ENCODE data around the gene CETP. TPM values are rescaled to one million over a fixed set of nuclear protein-coding genes. Genes with fewer than 3 reads are reported as not detected.
A peak's percentile ranks its signal among the peaks of the same experiment; 100 is the strongest.

CETP gene
- total and polyA plus RNA-seq, 2 of the 13 experiments (the other 11 are each of a cell fraction or from before 2014, with no cell fraction given), result 0.31 to 9.8 TPM

GRCh38 chr16:56939801-56940200 lies 21.9 kb upstream of the CETP start:
- peaks cover 48 to 94% of the 10 kb centered on the region in 2 experiments for H3K36me3 ChIP-seq (replicated peaks in 1 of 2; ENCODE audit: control insufficient read depth in 1 of 2, insufficient read depth in 2 of 2, low read length in 2 of 2)
- peaks cover 38% of the 10 kb centered on the region for H3K79me2 ChIP-seq (ENCODE audit: insufficient read depth, low read length)
- peak; percentile 61 for TF ChIP-seq RBM22 (optimal IDR thresholded peaks at IDR 0.05; ENCODE audit: low read length)
- TF ChIP-seq RBFOX2 (IDR thresholded peaks at IDR 0.05; ENCODE audit: low read depth, low read length), result peak; percentile 62; the same call in 1 of the 2 replicates
- TF ChIP-seq, protein P1, sequence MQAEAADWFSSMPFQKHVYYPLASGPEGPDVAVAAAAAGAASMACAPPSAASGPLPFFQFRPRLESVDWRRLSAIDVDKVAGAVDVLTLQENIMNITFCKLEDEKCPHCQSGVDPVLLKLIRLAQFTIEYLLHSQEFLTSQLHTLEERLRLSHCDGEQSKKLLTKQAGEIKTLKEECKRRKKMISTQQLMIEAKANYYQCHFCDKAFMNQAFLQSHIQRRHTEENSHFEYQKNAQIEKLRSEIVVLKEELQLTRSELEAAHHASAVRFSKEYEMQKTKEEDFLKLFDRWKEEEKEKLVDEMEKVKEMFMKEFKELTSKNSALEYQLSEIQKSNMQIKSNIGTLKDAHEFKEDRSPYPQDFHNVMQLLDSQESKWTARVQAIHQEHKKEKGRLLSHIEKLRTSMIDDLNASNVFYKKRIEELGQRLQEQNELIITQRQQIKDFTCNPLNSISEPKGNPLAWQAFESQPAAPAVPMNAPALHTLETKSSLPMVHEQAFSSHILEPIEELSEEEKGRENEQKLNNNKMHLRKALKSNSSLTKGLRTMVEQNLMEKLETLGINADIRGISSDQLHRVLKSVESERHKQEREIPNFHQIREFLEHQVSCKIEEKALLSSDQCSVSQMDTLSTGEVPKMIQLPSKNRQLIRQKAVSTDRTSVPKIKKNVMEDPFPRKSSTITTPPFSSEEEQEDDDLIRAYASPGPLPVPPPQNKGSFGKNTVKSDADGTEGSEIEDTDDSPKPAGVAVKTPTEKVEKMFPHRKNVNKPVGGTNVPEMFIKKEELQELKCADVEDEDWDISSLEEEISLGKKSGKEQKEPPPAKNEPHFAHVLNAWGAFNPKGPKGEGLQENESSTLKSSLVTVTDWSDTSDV (CRISPR knock-in tag; IDR thresholded peaks at IDR 0.05), result no peak
- peak; percentile 42; the same call in 1 of the 2 replicates for TF ChIP-seq POLR2AphosphoS5 (IDR thresholded peaks at IDR 0.05; ENCODE audit: low read depth, low read length)
- H2AFZ ChIP-seq (ENCODE audit: low read length), result no peak overlapping the region
- WGBS (ENCODE audit: low lambda C conversion rate), result 85% methylated on average over 4 of the region's 4 CpGs
- FAIRE-seq (no peak), ATAC-seq (no peak), DNase-seq (ENCODE audit: low spot score) (no peak)
- BruUV-seq (replicated peaks), result no TSS peak
- no peak overlapping the region for H3K9ac ChIP-seq (ENCODE audit: insufficient read depth, low read depth, low read length)
- peaks cover 58% of the 10 kb centered on the region for H3K4me1 ChIP-seq (ENCODE audit: insufficient read depth, low read length)
- H3K27me3 ChIP-seq (ENCODE audit: control insufficient read depth in 1 of 2, insufficient read depth in 2 of 2, low read length in 2 of 2), result no peaks in the 10 kb centered on the region
- H3K9me3 ChIP-seq (ENCODE audit: low read length), result no peaks in the 10 kb centered on the region
- ChIA-PET CTCF (ENCODE audit: low intra/inter-chr PET ratio, low total read pairs) (no interaction called here), POLR2A (interaction anchor here (3.1 kb wide), 1 partner anchor 7 kb away, joined by 24 read pairs; the partner anchor contains the start of gene HERPUD1)
- in situ Hi-C loops (cut with HindIII; ENCODE audit: extremely low pct_ligation_motif_present, low pct_unique_long_range_greater_than_20kb) (no loop called here), intact Hi-C loops (cut with micrococcal nuclease; ENCODE audit: unreplicated experiment) (no loop called here)
- peaks cover 85% of the 10 kb centered on the region for H4K20me1 ChIP-seq (ENCODE audit: insufficient read depth, low read length)
- no peak overlapping the region for H3K27ac ChIP-seq (ENCODE audit: extremely low read length, insufficient read depth, low read length)
- H3K4me3 ChIP-seq (replicated peaks in 1 of 3; ENCODE audit: insufficient read depth in 1 of 3, low read depth in 2 of 3, low read length in 3 of 3), result no peak overlapping the region
- H3K4me2 ChIP-seq (ENCODE audit: low read depth, low read length), result no peak overlapping the region

GRCh38 chr16:56941092-56941491 lies 20.7 kb upstream of the CETP start:
- no peak overlapping the region for H3K9ac ChIP-seq (ENCODE audit: insufficient read depth, low read depth, low read length)
- peaks cover 26% of the 10 kb centered on the region for H3K79me2 ChIP-seq (ENCODE audit: insufficient read depth, low read length)
- in situ Hi-C loops (cut with HindIII; ENCODE audit: extremely low pct_ligation_motif_present, low pct_unique_long_range_greater_than_20kb) (no loop called here), intact Hi-C loops (cut with micrococcal nuclease; ENCODE audit: unreplicated experiment) (no loop called here)
- H3K27ac ChIP-seq (ENCODE audit: extremely low read length, insufficient read depth, low read length), result no peak overlapping the region
- DNase-seq (ENCODE audit: low spot score), result no peak
- no peaks in the 10 kb centered on the region for H3K9me3 ChIP-seq (ENCODE audit: low read length)
- no peak overlapping the region for H3K4me2 ChIP-seq (ENCODE audit: low read depth, low read length)
- H2AFZ ChIP-seq (ENCODE audit: low read length), result no peak overlapping the region
- ATAC-seq, result no peak
- H3K4me1 ChIP-seq (ENCODE audit: insufficient read depth, low read length), result peaks cover 52% of the 10 kb centered on the region
- H4K20me1 ChIP-seq (ENCODE audit: insufficient read depth, low read length), result peaks cover 74% of the 10 kb centered on the region
- H3K36me3 ChIP-seq (replicated peaks in 1 of 2; ENCODE audit: control insufficient read depth in 1 of 2, insufficient read depth in 2 of 2, low read length in 2 of 2), result peaks cover 49 to 88% of the 10 kb centered on the region in 2 experiments
- H3K4me3 ChIP-seq (replicated peaks in 1 of 3; ENCODE audit: insufficient read depth in 1 of 3, low read depth in 2 of 3, low read length in 3 of 3), result no peak overlapping the region
- no peak for FAIRE-seq
- no TSS peak for BruUV-seq (replicated peaks)
- ChIA-PET POLR2A (interaction anchor here (1.0 to 3.1 kb wide), 3 partner anchors 9 to 21 kb away, joined by 3 to 24 read pairs (median 6); partner anchors contain the start of gene HERPUD1), CTCF (ENCODE audit: low intra/inter-chr PET ratio, low total read pairs) (no interaction called here)
- WGBS (ENCODE audit: low lambda C conversion rate), result 96% methylated on average over 2 of the region's 2 CpGs
- no peaks in the 10 kb centered on the region for H3K27me3 ChIP-seq (ENCODE audit: control insufficient read depth in 1 of 2, insufficient read depth in 2 of 2, low read length in 2 of 2)
- TF ChIP-seq POLR2AphosphoS2 (IDR thresholded peaks at IDR 0.05; ENCODE audit: low read depth, low read length) (peak; percentile 98), EP300 (IDR thresholded peaks at IDR 0.05; ENCODE audit: low read depth in 2 of 2, low read length in 2 of 2) (no peak), EP300 (CRISPR knock-in tag; IDR thresholded peaks at IDR 0.05; ENCODE audit: borderline replicate concordance) (no peak), ZNF674 (CRISPR knock-in tag; IDR thresholded peaks at IDR 0.05; ENCODE audit: low read depth) (no peak), POLR2G (IDR thresholded peaks at IDR 0.05; ENCODE audit: low read depth, low read length) (peak; percentile 36; the same call in 1 of the 2 replicates), NR2F1 (CRISPR knock-in tag; IDR thresholded peaks at IDR 0.05) (0 out of 4 replicates have a peak, but pooled peaks of 1 of the 2 experiments have one; percentile 17), GATA4 (IDR thresholded peaks at IDR 0.05; ENCODE audit: borderline replicate concordance, low read depth) (no peak), RBFOX2 (IDR thresholded peaks at IDR 0.05; ENCODE audit: low read depth, low read length) (peak; percentile 2; the same call in 1 of the 2 replicates), EZH2 (conservative IDR thresholded peaks at IDR 0.05; ENCODE audit: low read depth, low read length) (no peak), SALL1 (CRISPR knock-in tag; IDR thresholded peaks at IDR 0.05) (no peak), MED8 (CRISPR knock-in tag; IDR thresholded peaks at IDR 0.05; ENCODE audit: insufficient replicate concordance) (no peak), FOXO4 (CRISPR knock-in tag; conservative IDR thresholded peaks at IDR 0.05) (0 out of 2 replicates have a peak, but pooled peaks have one; percentile 9)
